Memory B cell (primary cell): Measurements from ENCODE around the gene ZNF654.

Experiments
- ATAC-seq: fragments of 150-1000 bp; cut with Tn5 transposase; 2 replicates; pipeline ENCODE4 v1.10.0; 2021; ENCODE audit warnings: low read depth, mild to moderate bottlenecking, moderate library complexity
- DNase-seq, 2 donors: peaks; one replicate each; pipeline ENCODE4 v3.0.0; 2022; ENCODE audit warnings: low spot score in 2 of 2
- H3K27ac Mint-ChIP-seq: one replicate; pipeline ENCODE4 v1.8.0; 2022; ENCODE audit warnings: mild to moderate bottlenecking, moderate library complexity, mixed read lengths
- H3K27me3 Mint-ChIP-seq: one replicate; pipeline ENCODE4 v1.8.0; 2022; ENCODE audit warnings: mixed read lengths
- H3K36me3 Mint-ChIP-seq: one replicate; pipeline ENCODE4 v1.8.0; 2022; ENCODE audit warnings: mild to moderate bottlenecking, mixed read lengths
- H3K4me1 Mint-ChIP-seq: one replicate; pipeline ENCODE4 v1.8.0; 2022; ENCODE audit warnings: mixed read lengths
- H3K4me3 Mint-ChIP-seq: one replicate; pipeline ENCODE4 v1.8.0; 2022; ENCODE audit warnings: mild to moderate bottlenecking, moderate library complexity, mixed read lengths
- H3K9me3 Mint-ChIP-seq: one replicate; pipeline ENCODE4 v1.8.0; 2022; ENCODE audit warnings: mixed read lengths

ZNF654 gene

DNA sequence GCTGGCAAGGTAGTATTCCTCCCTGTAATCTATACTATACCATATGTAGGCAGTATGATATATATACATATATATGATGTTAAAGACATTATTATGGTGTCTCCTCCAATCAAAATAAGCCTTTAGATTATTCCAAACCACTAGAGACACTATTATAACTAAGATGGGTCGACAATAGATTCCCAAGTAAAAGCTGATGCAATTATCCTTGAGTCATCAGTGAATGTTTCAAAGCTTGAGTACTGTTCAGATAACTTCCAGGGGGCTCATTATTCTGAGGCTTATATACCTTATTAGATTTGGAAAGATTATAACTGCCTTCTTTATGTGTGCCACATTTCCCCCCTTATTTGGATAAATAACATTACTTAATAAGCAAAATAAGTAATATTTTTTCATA is 78.8 kb downstream of the ZNF654 start:
- no peak for ATAC-seq
- H3K4me1 Mint-ChIP-seq, result no peaks in the 10 kb centered on the region
- peaks cover 24% of the 10 kb centered on the region for H3K36me3 Mint-ChIP-seq
- no peak overlapping the region for H3K27ac Mint-ChIP-seq
- H3K4me3 Mint-ChIP-seq, result no peak overlapping the region
- DNase-seq, result no peak
- H3K27me3 Mint-ChIP-seq, result no peaks in the 10 kb centered on the region
- H3K9me3 Mint-ChIP-seq, result no peaks in the 10 kb centered on the region

DNA sequence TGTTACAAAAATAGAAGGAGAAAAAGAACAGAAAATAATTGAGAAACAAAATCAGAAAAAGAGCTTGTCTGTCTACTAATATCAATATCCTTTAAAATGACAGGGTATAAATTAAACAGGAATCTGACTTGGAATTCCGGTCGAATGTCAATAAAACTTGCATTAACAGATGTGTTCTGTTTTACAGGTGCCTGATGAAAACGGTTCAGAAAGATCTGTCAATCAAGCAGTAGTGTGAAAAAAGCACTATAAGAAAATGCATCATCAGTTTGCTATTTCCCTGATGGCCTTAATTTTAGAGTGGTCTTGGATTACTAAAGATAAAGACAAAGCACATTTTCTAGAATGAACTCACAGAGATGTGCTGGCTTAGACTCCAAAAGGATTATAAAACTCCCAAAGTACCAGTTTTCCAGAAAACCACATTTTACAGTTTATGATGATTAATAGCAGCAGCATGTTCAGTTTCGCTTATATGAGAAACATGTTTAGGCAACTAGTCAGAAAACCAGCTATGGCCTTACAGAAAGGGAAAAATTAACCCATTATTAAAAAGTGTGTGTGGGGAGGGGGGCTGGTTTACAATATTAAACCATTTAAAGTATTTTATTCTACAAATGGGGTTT is 82.5 kb downstream of the ZNF654 start:
- ATAC-seq (no peak), DNase-seq (no peak)
- Mint-ChIP-seq H3K4me1 (no peaks in the 10 kb centered on the region), H3K9me3 (no peaks in the 10 kb centered on the region), H3K27me3 (no peaks in the 10 kb centered on the region), H3K36me3 (peaks cover 14% of the 10 kb centered on the region), H3K27ac (peak overlapping the region; percentile 24), H3K4me3 (no peak overlapping the region)

DNA sequence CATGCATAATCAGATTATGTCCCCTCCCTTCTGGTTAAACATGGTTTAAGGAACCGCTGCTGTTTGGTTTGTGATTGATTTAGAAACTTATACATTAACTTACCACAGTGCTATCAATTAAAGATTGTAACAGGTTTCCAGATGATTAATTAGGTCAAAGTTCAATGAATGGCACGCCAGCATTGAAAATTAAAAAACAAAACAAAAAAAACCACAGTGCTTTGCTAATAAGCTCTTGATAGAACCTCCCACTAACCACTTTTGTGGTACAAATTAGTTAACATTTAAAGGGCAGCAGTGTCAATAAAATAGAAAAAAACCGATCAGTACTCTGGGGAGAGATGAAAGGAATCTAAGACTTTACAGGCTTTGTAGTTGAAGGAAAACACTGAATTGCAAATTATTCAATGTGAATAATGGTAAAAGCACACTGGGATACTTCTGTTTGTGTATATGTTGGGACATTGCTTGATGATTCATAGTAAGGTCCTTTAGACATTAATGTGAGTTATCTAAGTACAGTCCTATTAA is 83.1 kb downstream of the ZNF654 start:
- ATAC-seq (no peak), DNase-seq (no peak)
- H3K4me3 Mint-ChIP-seq, result no peak overlapping the region
- H3K9me3 Mint-ChIP-seq, result no peaks in the 10 kb centered on the region
- no peaks in the 10 kb centered on the region for H3K4me1 Mint-ChIP-seq
- H3K27me3 Mint-ChIP-seq, result no peaks in the 10 kb centered on the region
- peaks cover 12% of the 10 kb centered on the region for H3K36me3 Mint-ChIP-seq
- H3K27ac Mint-ChIP-seq, result peak overlapping the region; percentile 24

DNA sequence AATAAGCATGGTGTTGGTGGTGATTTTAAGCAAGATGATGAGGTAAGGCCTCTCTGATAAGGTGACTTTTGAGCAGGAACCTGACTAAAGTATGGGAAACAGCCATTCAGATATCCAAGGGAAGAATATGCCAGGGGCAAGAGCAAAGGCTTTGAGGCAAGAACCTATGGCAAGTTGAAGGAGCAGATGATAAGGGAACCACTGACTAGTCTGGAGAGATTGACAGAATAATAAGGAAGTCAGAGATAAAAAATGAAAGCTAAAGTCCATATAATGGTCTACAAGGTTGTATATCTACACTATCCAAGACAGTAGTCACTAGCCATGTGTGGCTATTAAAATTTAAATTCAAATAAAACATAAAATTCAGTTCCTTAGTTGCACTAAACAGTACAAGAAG is 88.2 kb downstream of the ZNF654 start:
- Mint-ChIP-seq H3K36me3 (no peaks in the 10 kb centered on the region), H3K27ac (no peak overlapping the region), H3K9me3 (no peaks in the 10 kb centered on the region), H3K4me1 (peaks cover 13% of the 10 kb centered on the region), H3K4me3 (no peak overlapping the region), H3K27me3 (no peaks in the 10 kb centered on the region)
- DNase-seq (no peak), ATAC-seq (no peak)

DNA sequence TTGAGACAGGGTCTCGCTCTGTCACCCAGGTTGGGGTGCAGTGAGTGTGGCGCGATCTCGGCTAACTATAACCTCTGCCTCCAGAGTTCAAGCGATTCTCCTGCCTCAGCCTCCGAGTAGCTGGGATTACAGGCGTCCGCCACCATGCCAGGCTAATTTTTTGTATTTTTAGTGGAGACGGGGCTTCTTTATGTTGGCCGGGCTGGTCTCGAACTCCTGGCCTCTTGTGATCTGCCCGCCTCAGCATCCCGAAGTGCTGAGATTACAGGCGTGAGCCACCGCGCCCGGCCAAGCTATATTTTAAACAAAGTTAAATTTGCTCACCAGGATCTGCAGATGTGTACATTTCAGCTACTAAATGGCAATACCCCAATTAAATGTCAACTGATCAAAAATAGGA is 89.6 kb downstream of the ZNF654 start:
- H3K36me3 Mint-ChIP-seq, result no peaks in the 10 kb centered on the region
- no peaks in the 10 kb centered on the region for H3K9me3 Mint-ChIP-seq

DNA sequence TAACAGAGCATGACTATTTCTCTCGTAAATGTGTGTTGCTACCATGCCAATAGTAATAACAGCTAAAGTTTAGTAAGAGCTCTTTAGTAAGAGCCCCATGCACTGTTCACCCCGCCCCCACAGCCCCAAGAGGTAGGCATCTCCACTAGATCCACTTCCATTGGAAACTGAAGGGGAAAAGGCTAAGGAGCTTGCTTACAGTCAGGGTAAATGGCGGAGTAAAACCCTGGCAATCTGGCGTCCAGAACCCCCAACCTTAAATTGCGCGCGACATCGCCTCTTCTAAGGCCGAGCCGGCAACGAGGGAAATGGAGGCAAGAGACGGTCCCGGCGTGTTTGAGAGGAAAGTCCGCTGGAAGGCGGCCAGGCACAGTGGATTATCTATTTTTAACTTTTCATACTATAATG is 90.0 kb downstream of the ZNF654 start:
- Mint-ChIP-seq H3K4me3 (peak overlapping the region; percentile 93), H3K36me3 (no peaks in the 10 kb centered on the region)
- DNase-seq, result no peak

More for the DNA sequence above, 89.6 kb downstream of the ZNF654 start:
- ATAC-seq, result no peak
- Mint-ChIP-seq H3K27ac (peak overlapping the region; percentile 97), H3K4me1 (peaks cover 13% of the 10 kb centered on the region), H3K27me3 (no peaks in the 10 kb centered on the region), H3K4me3 (peak overlapping the region; percentile 93)
- DNase-seq, result no peak

DNA sequence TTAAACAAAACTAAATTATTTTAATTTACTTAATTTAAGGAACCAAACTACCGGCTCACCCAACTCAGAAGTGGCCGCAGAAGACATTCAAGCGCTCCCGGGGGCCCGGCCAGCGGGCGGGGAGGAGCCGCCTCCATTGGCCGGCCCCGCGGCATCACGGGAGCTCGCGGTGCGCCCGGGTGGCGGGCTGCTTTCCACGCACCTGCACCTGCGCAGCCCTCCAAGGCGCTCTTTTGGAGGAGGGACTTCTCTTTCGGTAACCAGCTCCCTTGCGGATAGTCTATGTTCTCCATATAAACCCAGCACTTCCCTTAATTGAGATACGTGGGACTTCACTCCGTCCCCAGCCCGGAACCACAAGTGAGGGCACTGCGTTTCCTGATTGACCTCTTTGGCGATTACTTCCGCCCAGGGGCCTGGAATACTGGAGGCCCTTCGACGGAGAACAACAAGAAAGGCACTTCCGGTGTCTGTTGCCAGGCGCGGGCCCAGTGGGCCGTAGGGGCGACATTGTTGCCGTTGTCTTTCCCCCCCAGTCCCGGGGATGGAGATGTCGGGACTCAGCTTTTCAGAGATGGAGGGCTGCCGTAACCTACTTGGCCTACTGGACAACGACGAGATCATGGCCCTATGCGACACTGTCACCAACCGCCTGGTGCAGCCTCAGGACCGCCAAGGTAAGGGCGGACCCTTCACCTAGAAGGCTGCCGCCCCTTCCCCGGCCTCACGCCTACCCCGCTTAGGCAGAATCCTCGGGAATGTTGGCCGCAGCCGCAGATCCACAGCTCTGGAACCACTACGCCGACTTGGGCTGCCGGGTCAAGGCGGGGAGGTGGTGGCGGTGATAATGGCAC is 90.7 kb downstream of the ZNF654 start, which contains the start of gene C3orf38:
Gene C3orf38 (plus strand): TSS at position 451 of the 854 bp plus-strand sequence. CDS start 94 bp downstream, at position 545.
- H3K36me3 Mint-ChIP-seq, result peaks cover 3% of the 10 kb centered on the region
- DNase-seq (peak; percentile 74 to 75), ATAC-seq (peak; percentile 87)
- peaks cover 13% of the 10 kb centered on the region for H3K4me1 Mint-ChIP-seq
- no peaks in the 10 kb centered on the region for H3K9me3 Mint-ChIP-seq
- H3K4me3 Mint-ChIP-seq, result peak within 1 kb of the TSS; percentile 98
- H3K27me3 Mint-ChIP-seq, result no peaks in the 10 kb centered on the region
- H3K27ac Mint-ChIP-seq, result peak within 1 kb of the TSS; percentile 97

More for the DNA sequence above, 90.0 kb downstream of the ZNF654 start:
- Mint-ChIP-seq H3K27ac (peak overlapping the region; percentile 97), H3K9me3 (no peaks in the 10 kb centered on the region), H3K4me1 (peaks cover 13% of the 10 kb centered on the region), H3K27me3 (no peaks in the 10 kb centered on the region)
- ATAC-seq, result peak; percentile 1

DNA sequence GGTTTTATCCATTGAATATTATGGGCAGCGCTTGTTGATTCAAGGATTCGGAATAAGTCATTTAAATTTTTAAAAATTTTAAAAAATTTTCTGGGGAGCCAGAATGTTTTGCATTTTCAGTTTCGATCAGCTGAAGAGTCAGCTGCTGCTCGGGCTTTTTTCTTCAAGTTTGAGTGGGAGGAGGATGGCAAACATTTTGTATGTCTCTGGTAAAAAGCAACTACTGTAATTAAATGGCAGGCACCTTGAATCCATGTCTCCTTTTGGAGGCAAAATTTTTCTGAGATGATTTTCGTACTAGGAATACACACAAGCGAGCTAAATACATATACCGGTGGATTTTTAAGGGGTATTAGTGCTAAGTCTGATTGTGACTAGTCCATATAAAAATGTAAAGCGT is 91.3 kb downstream of the ZNF654 start:
- DNase-seq, result peak; percentile 13 to 24
- Mint-ChIP-seq H3K4me3 (peak overlapping the region; percentile 98), H3K9me3 (no peaks in the 10 kb centered on the region), H3K4me1 (peaks cover 13% of the 10 kb centered on the region), H3K36me3 (peaks cover 3% of the 10 kb centered on the region), H3K27me3 (no peaks in the 10 kb centered on the region), H3K27ac (peak overlapping the region; percentile 97)
- ATAC-seq, result peak; percentile 34

DNA sequence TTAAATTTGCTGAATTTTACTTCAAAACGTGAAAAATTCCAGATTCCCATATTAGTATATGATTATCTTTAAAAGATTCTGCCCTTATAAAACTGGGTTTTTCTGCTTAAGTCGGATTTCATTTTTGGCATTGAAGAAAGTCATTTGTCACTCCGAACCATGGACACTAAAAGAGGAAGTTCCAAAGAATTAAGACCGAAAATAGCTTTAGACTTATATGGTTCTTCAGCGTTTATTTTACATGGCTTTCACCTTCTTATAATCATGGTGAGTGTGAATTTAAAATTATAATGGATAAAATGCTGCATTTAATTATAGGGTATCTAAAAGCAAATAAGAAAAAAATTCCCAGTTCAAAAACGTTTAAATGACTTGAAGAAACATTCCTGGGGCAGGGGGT is 91.8 kb downstream of the ZNF654 start:
- H3K27ac Mint-ChIP-seq, result peak overlapping the region; percentile 97
- peak overlapping the region; percentile 98 for H3K4me3 Mint-ChIP-seq
- H3K27me3 Mint-ChIP-seq, result no peaks in the 10 kb centered on the region
- DNase-seq (no peak), ATAC-seq (no peak)
- no peaks in the 10 kb centered on the region for H3K9me3 Mint-ChIP-seq
- H3K36me3 Mint-ChIP-seq, result peaks cover 3% of the 10 kb centered on the region
- H3K4me1 Mint-ChIP-seq, result peaks cover 13% of the 10 kb centered on the region

DNA sequence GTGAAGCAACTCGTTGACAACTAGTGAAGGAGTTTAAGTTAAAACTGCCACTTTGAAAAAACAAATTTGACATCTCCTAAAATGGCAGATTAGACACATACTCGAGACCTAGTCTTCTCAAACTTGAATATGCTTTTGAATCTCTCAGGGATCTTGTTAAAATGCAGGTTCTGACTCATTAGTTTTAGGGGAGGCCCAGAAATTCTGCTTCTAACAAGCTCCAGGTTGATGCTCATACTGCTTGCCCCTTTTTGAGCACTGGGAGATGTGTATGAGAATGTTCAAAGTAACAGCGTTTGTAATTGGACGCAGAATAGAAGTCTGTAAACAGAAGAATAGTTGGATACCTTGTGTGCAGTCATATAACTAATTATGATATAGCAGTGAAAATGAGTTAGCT is 92.3 kb downstream of the ZNF654 start:
- DNase-seq (no peak), ATAC-seq (no peak)
- peak overlapping the region; percentile 98 for H3K4me3 Mint-ChIP-seq
- H3K36me3 Mint-ChIP-seq, result peaks cover 8% of the 10 kb centered on the region
- peaks cover 13% of the 10 kb centered on the region for H3K4me1 Mint-ChIP-seq
- H3K9me3 Mint-ChIP-seq, result no peaks in the 10 kb centered on the region
- no peaks in the 10 kb centered on the region for H3K27me3 Mint-ChIP-seq
- H3K27ac Mint-ChIP-seq, result peak overlapping the region; percentile 97

DNA sequence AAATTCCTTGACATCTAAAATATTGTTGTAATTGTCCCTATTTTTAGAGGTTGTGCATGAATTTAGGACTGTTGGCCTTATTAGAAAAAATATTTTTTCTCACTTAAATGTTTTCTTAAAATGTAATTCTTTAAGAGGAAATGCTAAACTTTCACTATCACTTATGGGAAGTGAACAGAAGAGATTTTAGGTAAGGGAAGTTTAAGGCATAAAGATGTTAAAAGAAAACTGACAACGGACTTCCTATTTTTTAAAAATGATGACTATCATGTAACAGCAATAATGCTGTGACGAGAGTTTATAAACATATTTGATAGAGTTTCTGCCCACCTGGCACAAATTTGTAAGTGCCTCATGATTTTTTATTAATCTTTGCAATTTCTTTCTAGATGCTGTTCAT is 93.8 kb downstream of the ZNF654 start:
- Mint-ChIP-seq H3K27me3 (no peaks in the 10 kb centered on the region), H3K4me3 (peak overlapping the region; percentile 55), H3K4me1 (peaks cover 13% of the 10 kb centered on the region), H3K36me3 (peaks cover 12% of the 10 kb centered on the region), H3K9me3 (no peaks in the 10 kb centered on the region), H3K27ac (peak overlapping the region; percentile 39)
- DNase-seq, result no peak
- ATAC-seq, result no peak

DNA sequence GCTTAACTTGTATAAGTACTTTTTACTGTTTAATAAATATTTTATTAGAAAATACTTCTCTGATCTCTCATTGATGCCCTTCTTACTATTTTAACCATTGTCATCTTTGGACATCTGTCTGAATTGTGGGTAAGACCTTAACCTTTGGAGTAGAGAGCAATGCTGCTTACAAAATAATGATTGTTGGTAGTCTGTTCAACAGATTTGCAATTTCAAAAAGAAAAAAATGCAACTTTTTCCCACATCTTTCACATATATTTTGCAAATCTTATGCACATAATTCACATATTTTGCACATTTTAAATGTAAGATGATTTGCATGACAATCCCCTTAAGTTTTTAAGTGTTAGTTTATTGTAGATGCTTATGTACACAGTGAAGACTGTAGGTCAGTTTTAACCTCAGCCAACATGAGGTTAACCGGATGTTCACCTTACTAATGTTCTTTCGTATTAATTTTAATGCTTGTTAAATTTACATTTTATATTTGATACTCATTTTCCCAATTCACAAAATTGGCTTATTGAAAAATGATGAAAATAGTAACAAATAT is 107.4 kb downstream of the ZNF654 start:
- H3K4me3 Mint-ChIP-seq, result no peak overlapping the region
- H3K27me3 Mint-ChIP-seq, result no peaks in the 10 kb centered on the region

DNA sequence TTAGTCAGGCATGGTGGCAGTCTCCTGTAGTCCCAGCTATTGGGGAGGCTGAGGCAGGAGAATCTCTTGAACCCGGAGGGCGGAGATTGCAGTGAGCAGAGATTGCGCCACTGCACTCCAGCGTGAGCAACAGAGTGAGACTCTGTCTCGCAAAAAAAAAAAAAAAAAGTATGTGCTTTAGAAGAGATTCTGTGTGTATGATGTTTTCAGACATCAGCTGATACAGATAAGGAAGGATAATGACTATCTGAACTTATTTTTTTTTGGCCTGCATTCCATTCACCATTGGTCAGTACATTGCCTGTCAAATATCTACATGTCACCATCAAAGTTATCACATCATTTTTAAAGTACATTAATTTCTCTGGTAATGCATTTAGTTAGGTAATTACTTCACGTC is 108.1 kb downstream of the ZNF654 start:
- ATAC-seq (no peak), DNase-seq (no peak)
- H3K27ac Mint-ChIP-seq, result no peak overlapping the region
- peaks cover 16% of the 10 kb centered on the region for H3K36me3 Mint-ChIP-seq
- H3K27me3 Mint-ChIP-seq, result no peaks in the 10 kb centered on the region
- H3K4me3 Mint-ChIP-seq, result no peak overlapping the region
- peaks cover 3% of the 10 kb centered on the region for H3K4me1 Mint-ChIP-seq
- H3K9me3 Mint-ChIP-seq, result no peaks in the 10 kb centered on the region

More for the DNA sequence above, 107.4 kb downstream of the ZNF654 start:
- DNase-seq (no peak), ATAC-seq (no peak)
- Mint-ChIP-seq H3K4me1 (peaks cover 5% of the 10 kb centered on the region), H3K36me3 (peaks cover 16% of the 10 kb centered on the region), H3K9me3 (no peaks in the 10 kb centered on the region), H3K27ac (no peak overlapping the region)

DNA sequence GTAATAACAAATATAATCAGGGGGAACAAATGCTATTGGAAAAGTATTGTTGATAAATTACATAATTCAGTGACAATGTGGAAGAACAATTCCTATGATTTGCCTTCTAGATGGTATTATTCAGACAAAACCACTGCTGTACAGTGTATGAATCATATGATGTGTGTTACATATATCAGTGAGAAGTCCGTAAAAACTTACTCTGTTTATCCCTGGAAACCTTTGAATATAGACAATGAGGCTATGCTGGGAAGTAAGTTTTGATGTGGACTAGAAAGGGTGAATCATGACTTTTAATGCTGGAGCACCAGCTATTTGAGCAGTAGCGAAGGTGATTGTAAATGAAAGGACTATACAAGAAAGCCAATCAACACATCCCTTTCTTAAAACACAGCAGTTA is 108.6 kb downstream of the ZNF654 start:
- H3K27ac Mint-ChIP-seq, result no peak overlapping the region
- DNase-seq (no peak), ATAC-seq (no peak)
- H3K4me3 Mint-ChIP-seq, result no peak overlapping the region
- H3K27me3 Mint-ChIP-seq, result no peaks in the 10 kb centered on the region
- no peaks in the 10 kb centered on the region for H3K9me3 Mint-ChIP-seq
- H3K36me3 Mint-ChIP-seq, result peaks cover 15% of the 10 kb centered on the region
- peaks cover 1% of the 10 kb centered on the region for H3K4me1 Mint-ChIP-seq
